ENCODE data around the gene CXCL12.

GRCh38 chr10:44374155-44374554, 10.7 kb downstream of the CXCL12 start:
- no peak for TF ChIP-seq CTCF (IDR thresholded peaks at IDR 0.05)
- no peak for TF ChIP-seq POLR2A (IDR thresholded peaks at IDR 0.05)
- no peak for TF ChIP-seq POLR2AphosphoS5 (IDR thresholded peaks at IDR 0.05)

Measured in prostate gland (tissue), 2 donors.